HepG2 (cell line): Measurements from ENCODE around the gene EYA2. TPM values are rescaled to one million over a fixed set of nuclear protein-coding genes. Genes with fewer than 3 reads are reported as not detected.

Experiments
- ATAC-seq: fragments of 200-7000 bp; cut with Tn5 transposase; 3 replicates; pipeline ENCODE4 v1.9.1; 2020; ENCODE audit warnings: mild to moderate bottlenecking, moderate library complexity
- BruUV-seq: library from RNA; stranded (reverse); fragments of 400-500 nt; replicated peaks from 2 replicates; lab custom pipeline; 2021; lab: Mats Ljungman, UMichigan
- CTCF ChIA-PET: fragments of 300-600 bp; formaldehyde crosslinking; extraction: SDS; loops from one replicate; lab custom pipeline; 2021; ENCODE audit warnings: low total read pairs, inconsistent platforms, low intra/inter-chr PET ratio; lab: Yijun Ruan, JAX
- POLR2A ChIA-PET: fragments of 350-600 bp; sonication (Branson Sonifier 250); formaldehyde crosslinking; loops from one replicate; lab custom pipeline; 2020; ENCODE audit warnings: antibody characterized with exemption, inconsistent platforms; lab: Yijun Ruan, JAX
- DNase-seq: peaks from one replicate; pipeline ENCODE4 v3.0.0-alpha.2; 2015; ENCODE audit warnings: low spot score
- FAIRE-seq: peaks from 3 replicates; lab custom pipeline; 2011; peaks lifted over from hg19 to GRCh38; lab: Jason Lieb, UNC
- H2AFZ ChIP-seq: one replicate; pipeline ENCODE4 v1.6.1; 2011; ENCODE audit warnings: low read length, inconsistent platforms
- H3K27ac ChIP-seq: fragments of 300-600 bp; 3 replicates; pipeline ENCODE4 v1.8.0; 2011; ENCODE audit warnings: mixed run types, mild to moderate bottlenecking, mixed read lengths, low read length, inconsistent platforms; ENCODE audit not compliant: insufficient read depth; ENCODE audit errors: extremely low read length
- H3K27me3 ChIP-seq, 2 experiments: fragments of 200-600 bp in 1 of 2; 2 replicates in 1 of 2; 3 replicates in 1 of 2; pipeline versions ENCODE4 v1.6.0 to v1.8.0; 2011; ENCODE audit warnings: low read length in 2 of 2, mild to moderate bottlenecking in 2 of 2, moderate library complexity in 2 of 2, inconsistent platforms in 1 of 2; ENCODE audit not compliant: insufficient read depth in 2 of 2, control insufficient read depth in 1 of 2
- H3K36me3 ChIP-seq, 2 experiments: fragments of 200-600 bp in 1 of 2; replicated peaks in 1 of 2; 2 replicates in 1 of 2; 3 replicates in 1 of 2; pipeline versions ENCODE4 v1.5.1 to v1.8.0; 2011; ENCODE audit warnings: low read length in 2 of 2, inconsistent platforms in 1 of 2; ENCODE audit not compliant: insufficient read depth in 2 of 2, control insufficient read depth in 1 of 2
- H3K4me1 ChIP-seq: 2 replicates; pipeline ENCODE4 v1.5.1; 2012; ENCODE audit warnings: low read length, inconsistent platforms; ENCODE audit not compliant: insufficient read depth
- H3K4me2 ChIP-seq: 2 replicates; pipeline ENCODE4 v1.6.0; 2011; ENCODE audit warnings: low read depth, low read length, inconsistent platforms
- H3K4me3 ChIP-seq, 3 experiments: fragments of 200-600 bp in 1 of 3; sonication (generic), shearing (Covaris generic) in 1 of 3; replicated peaks in 1 of 3; 2 replicates each; pipeline ENCODE4 v1.5.1; 2011 to 2016; ENCODE audit warnings: low read length in 3 of 3, inconsistent platforms in 2 of 3, low read depth in 2 of 3, mild to moderate bottlenecking in 2 of 3, control low read depth in 1 of 3, mixed read lengths in 1 of 3; ENCODE audit not compliant: insufficient read depth in 1 of 3
- H3K79me2 ChIP-seq: one replicate; pipeline ENCODE4 v1.6.1; 2011; ENCODE audit warnings: low read length, inconsistent platforms; ENCODE audit not compliant: insufficient read depth
- H3K9ac ChIP-seq: 2 replicates; pipeline ENCODE4 v1.6.0; 2011; ENCODE audit warnings: mild to moderate bottlenecking, low read depth, low read length, inconsistent platforms; ENCODE audit not compliant: insufficient read depth
- H3K9me3 ChIP-seq: 2 replicates; pipeline ENCODE4 v1.5.1; 2012; ENCODE audit warnings: mild to moderate bottlenecking, low read length
- H4K20me1 ChIP-seq: 2 replicates; pipeline ENCODE4 v1.6.0; 2011; ENCODE audit warnings: inconsistent platforms, mild to moderate bottlenecking, low read length, moderate library complexity; ENCODE audit not compliant: insufficient read depth
- CCAR2 ChIP-seq: fragments of 200-400 bp; formaldehyde crosslinking; optimal IDR thresholded peaks from 2 replicates; pipeline ENCODE3; 2018; ENCODE audit warnings: low read depth, mild to moderate bottlenecking, low read length, moderate library complexity
- EZH2 ChIP-seq: conservative IDR thresholded peaks from 2 replicates; pipeline ENCODE4 v1.6.1; 2012; ENCODE audit warnings: mild to moderate bottlenecking, low read depth, low read length, moderate library complexity
- HOXA3 ChIP-seq: sonication (generic); formaldehyde crosslinking; IDR thresholded peaks from 2 replicates; pipeline ENCODE4 v1.5.0; 2020; ENCODE audit warnings: missing genetic modification reagents
- RAD51 ChIP-seq: fragments of 450-650 bp; IDR thresholded peaks from 2 replicates; pipeline ENCODE4 v1.6.1; 2016; ENCODE audit warnings: borderline replicate concordance
- SMAD3 ChIP-seq: sonication (generic); formaldehyde crosslinking; IDR thresholded peaks from 2 replicates; pipeline ENCODE4 v1.4.0; 2020; ENCODE audit warnings: missing genetic modification reagents
- USF2 ChIP-seq, 2 experiments: sonication (generic) in 1 of 2; formaldehyde crosslinking in 1 of 2; IDR thresholded peaks; 2 replicates each; pipeline versions ENCODE4 v1.5.1 to v1.6.1; 2011 to 2020; ENCODE audit warnings: borderline replicate concordance in 1 of 2, low read depth in 1 of 2, low read length in 1 of 2, mild to moderate bottlenecking in 1 of 2, missing genetic modification reagents in 1 of 2, moderate library complexity in 1 of 2
- ZFP37 ChIP-seq: sonication (generic); formaldehyde crosslinking; IDR thresholded peaks from 2 replicates; pipeline ENCODE4 v1.4.0; 2020; ENCODE audit warnings: missing genetic modification reagents, borderline replicate concordance
- WGBS: methylation state at CpG from one replicate; pipeline ENCODE4 v1.1.6; 2017; ENCODE audit warnings: low lambda C conversion rate; 5-methylcytosine and 5-hydroxymethylcytosine counted together
- in situ Hi-C: cut with HindIII; loops from 2 replicates; pipeline ENCODE4 v1.10.0; 2017; ENCODE audit warnings: low pct_unique_long_range_greater_than_20kb; ENCODE audit not compliant: extremely low pct_ligation_motif_present
- intact Hi-C: fragments of 100-400 bp; cut with micrococcal nuclease; formaldehyde crosslinking; loops from one replicate; pipeline ENCODE4 v1.10.0; 2022; ENCODE audit not compliant: unreplicated experiment
- polyA plus RNA-seq, 8 experiments: library from polyadenylated mRNA; depleted of rRNA in 3 of 8; stranded (reverse) in 7 of 8; unstranded in 1 of 8; fragments of >200 nt; fragmentation: Illumina TruSeq in 4 of 8; extraction: Trizol in 4 of 8; gene quantifications; 2 replicates each; pipeline versions ENCODE4 v1.2.1 to v1.2.3, GENCODE V29; 2011 to 2016; ENCODE audit warnings: low read depth in 4 of 8, missing spikeins in 1 of 8, mixed read lengths in 1 of 8; ENCODE audit not compliant: insufficient read depth in 1 of 8
- total RNA-seq, 5 experiments: library from RNA; depleted of rRNA; stranded (reverse); fragments of >200 nt; fragmentation: Illumina TruSeq; extraction: Trizol; gene quantifications; 2 replicates each; pipeline ENCODE4 v1.2.3, GENCODE V29; 2016; ENCODE audit warnings: low read depth in 1 of 5

EYA2 gene
- total and polyA plus RNA-seq, 2 of the 13 experiments (the other 11 are each of a cell fraction or from before 2014, with no cell fraction given) = not detected

- Histone ChIP-seq H3K4me3 (no peak overlapping the region), H3K36me3 (no peaks in the 10 kb centered on the region), H3K4me2 (no peak overlapping the region), H3K4me1 (no peaks in the 10 kb centered on the region), H3K79me2 (no peaks in the 10 kb centered on the region), H3K27me3 (peaks cover 9 to 84% of the 10 kb centered on the region in 2 experiments; a peak in 4 of 5 replicates), H2AFZ (no peak overlapping the region), H3K9me3 (no peaks in the 10 kb centered on the region), H3K9ac (no peak overlapping the region), H3K27ac (no peak overlapping the region), H4K20me1 (no peaks in the 10 kb centered on the region)
- intact Hi-C loops = no loop called here
- 17% methylated on average over 11 of the region's 11 CpGs for WGBS
- no peak for ATAC-seq
- in situ Hi-C loops = no loop called here
- BruUV-seq = no TSS peak
- FAIRE-seq = no peak
- CTCF ChIA-PET = no interaction called here
- no peak for TF ChIP-seq ZFP37 (CRISPR knock-in tag)
- peak; percentile 39; the same call in 1 of the 2 replicates for TF ChIP-seq EZH2
- POLR2A ChIA-PET = no interaction called here
- no peak for DNase-seq
These were observed 6.2 kb downstream of the EYA2 start for GRCh38 chr20:46900826-46901225.

- H3K9me3 ChIP-seq = no peaks in the 10 kb centered on the region
- ATAC-seq (no peak), DNase-seq (no peak), FAIRE-seq (no peak)
- no TSS peak for BruUV-seq
- H4K20me1 ChIP-seq = no peaks in the 10 kb centered on the region
- TF ChIP-seq CCAR2 = no peak
- TF ChIP-seq SMAD3 = no peak
- TF ChIP-seq HOXA3 (CRISPR knock-in tag) = no peak
- peak; percentile 82 for TF ChIP-seq USF2 (IDR thresholded peaks at IDR 0.05; ENCODE audit: low read depth, low read length)
- no peak for TF ChIP-seq USF2 (CRISPR knock-in tag; IDR thresholded peaks at IDR 0.05; ENCODE audit: borderline replicate concordance)
- peak; percentile 89; the same call in 1 of the 2 replicates for TF ChIP-seq RAD51
- ChIA-PET CTCF (no interaction called here), POLR2A (no interaction called here)
- in situ Hi-C loops = no loop called here
- no peak overlapping the region for H3K4me3 ChIP-seq
- H3K36me3 ChIP-seq = no peaks in the 10 kb centered on the region
- H3K4me1 ChIP-seq = no peaks in the 10 kb centered on the region
- peaks cover 9 to 81% of the 10 kb centered on the region in 2 experiments; a peak in 4 of 5 replicates for H3K27me3 ChIP-seq
- WGBS = 24% methylated on average over 13 of the region's 13 CpGs
- H3K9ac ChIP-seq = no peak overlapping the region
- no peak overlapping the region for H3K27ac ChIP-seq
- H2AFZ ChIP-seq = no peak overlapping the region
- no peak overlapping the region for H3K4me2 ChIP-seq
- no peaks in the 10 kb centered on the region for H3K79me2 ChIP-seq
- intact Hi-C loops = no loop called here
These were observed 7.0 kb downstream of the EYA2 start for GRCh38 chr20:46901638-46902037.
